NCI-H524 (cell line): ENCODE measurements around the gene UBR4.
A peak's percentile ranks its signal among the peaks of the same experiment; 100 is the strongest.
"Not testable (repeated sequence)": the region's sequence is repeated elsewhere in the genome, so short reads cannot be mapped to it uniquely, and the experiment has no call there.

Experiments
- DNase-seq, 2 experiments: peaks; one replicate each; lab custom pipeline; 2025; lab: John Stamatoyannopoulos, UW

UBR4 gene

GRCh38 chr1:19209990-19210771 is at the start of gene UBR4:
TSS of gene UBR4 (minus strand) at chr1:19210266. CDS start at chr1:19210248, 18 bp downstream.
- peak; percentile 90 to 95 for DNase-seq

- DNase-seq, result no peak
Measured at GRCh38 chr1:19258353-19258752, 48.3 kb upstream of the UBR4 start.

- DNase-seq, result no peak
Measured at GRCh38 chr1:19257178-19257914, 47.3 kb upstream of the UBR4 start.

- DNase-seq, result not testable (repeated sequence)
Measured at GRCh38 chr1:19256301-19256700, 46.2 kb upstream of the UBR4 start.

- DNase-seq, result no peak
Measured at GRCh38 chr1:19255288-19255687, 45.2 kb upstream of the UBR4 start.

GRCh38 chr1:19254416-19254815 is 44.4 kb upstream of the UBR4 start:
- no peak for DNase-seq

- DNase-seq, result peak; percentile 57 to 84
Measured at GRCh38 chr1:19251305-19252196, 41.5 kb upstream of the UBR4 start, which contains the start of the genes EMC1 and MRTO4. TSS of gene EMC1 (minus strand) at chr1:19251524. CDS start at chr1:19251509, 15 bp downstream. TSS of gene MRTO4 (plus strand) at chr1:19251805. CDS start at chr1:19251836, 31 bp downstream.

- no peak for DNase-seq
Measured at GRCh38 chr1:19250629-19251304, 40.7 kb upstream of the UBR4 start.

- DNase-seq, result peak; percentile 65 to 85
Measured at GRCh38 chr1:19240673-19241538, 30.8 kb upstream of the UBR4 start.

- DNase-seq, result no peak
Measured at GRCh38 chr1:19239876-19240275, 29.8 kb upstream of the UBR4 start.

GRCh38 chr1:19234224-19234623 is 24.2 kb upstream of the UBR4 start:
- no peak for DNase-seq

GRCh38 chr1:19232524-19232846 is 22.4 kb upstream of the UBR4 start:
- DNase-seq, result no peak

- not testable (repeated sequence) for DNase-seq
Measured at GRCh38 chr1:19231736-19232523, 21.9 kb upstream of the UBR4 start.

- no peak for DNase-seq
Measured at GRCh38 chr1:19229828-19230325, 19.8 kb upstream of the UBR4 start.

GRCh38 chr1:19229229-19229628 is 19.2 kb upstream of the UBR4 start:
- DNase-seq, result no peak

- DNase-seq, result no peak
Measured at GRCh38 chr1:19222979-19223824, 13.1 kb upstream of the UBR4 start.

GRCh38 chr1:19222573-19222972 is 12.5 kb upstream of the UBR4 start:
- no peak for DNase-seq

GRCh38 chr1:19220991-19221390 is 10.9 kb upstream of the UBR4 start:
- no peak for DNase-seq
